NCI-H1417 (cell line): ENCODE measurements around the gene SCLY.
"Not testable (repeated sequence)": the region's sequence is repeated elsewhere in the genome, so short reads cannot be mapped to it uniquely, and the experiment has no call there.

ENCODE experiments used
- DNase-seq, 3 experiments: peaks; one replicate each; lab custom pipeline; 2025; lab: John Stamatoyannopoulos, UW

The SCLY gene

DNA sequence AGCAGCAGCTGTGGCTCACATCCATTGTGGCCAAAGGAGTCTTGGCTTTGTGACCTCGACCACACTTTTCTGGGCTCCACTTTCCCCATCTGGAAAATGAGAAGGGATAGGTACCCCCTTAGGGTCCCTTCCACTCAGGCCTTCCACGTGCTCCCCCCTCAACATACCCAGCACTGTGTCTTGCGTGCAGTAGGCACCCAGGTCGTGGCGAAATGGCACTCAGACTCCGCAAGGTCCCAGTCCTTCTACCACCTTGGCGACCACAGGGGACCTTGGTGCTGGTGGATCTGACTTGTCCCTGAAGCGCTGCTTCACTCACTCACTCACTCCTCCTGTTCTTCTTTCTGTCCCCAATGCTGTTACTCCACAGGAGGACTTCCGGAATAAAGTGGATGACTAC lies 19.9 kb upstream of the SCLY start:
- DNase-seq: no peak

DNA sequence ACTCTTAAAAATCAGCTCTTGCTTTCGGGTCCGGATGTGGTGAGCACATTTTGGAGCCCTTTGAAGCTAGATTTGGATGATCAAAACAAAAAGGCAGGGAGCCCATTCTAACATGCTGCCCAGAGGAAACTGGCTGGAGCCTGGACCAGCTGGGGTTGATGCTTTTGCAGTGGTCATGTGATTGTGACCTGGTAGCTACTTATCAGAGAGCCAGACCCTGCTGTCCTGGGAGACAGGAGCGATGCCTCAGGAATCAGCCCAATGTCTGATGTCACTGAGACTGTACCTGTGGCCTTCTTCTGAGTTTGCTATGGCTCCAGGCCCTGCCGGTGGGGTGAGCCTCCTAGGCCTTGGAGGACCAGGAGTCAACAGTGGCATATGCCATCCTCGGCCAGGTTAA lies 18.7 kb upstream of the SCLY start:
- no peak for DNase-seq

DNA sequence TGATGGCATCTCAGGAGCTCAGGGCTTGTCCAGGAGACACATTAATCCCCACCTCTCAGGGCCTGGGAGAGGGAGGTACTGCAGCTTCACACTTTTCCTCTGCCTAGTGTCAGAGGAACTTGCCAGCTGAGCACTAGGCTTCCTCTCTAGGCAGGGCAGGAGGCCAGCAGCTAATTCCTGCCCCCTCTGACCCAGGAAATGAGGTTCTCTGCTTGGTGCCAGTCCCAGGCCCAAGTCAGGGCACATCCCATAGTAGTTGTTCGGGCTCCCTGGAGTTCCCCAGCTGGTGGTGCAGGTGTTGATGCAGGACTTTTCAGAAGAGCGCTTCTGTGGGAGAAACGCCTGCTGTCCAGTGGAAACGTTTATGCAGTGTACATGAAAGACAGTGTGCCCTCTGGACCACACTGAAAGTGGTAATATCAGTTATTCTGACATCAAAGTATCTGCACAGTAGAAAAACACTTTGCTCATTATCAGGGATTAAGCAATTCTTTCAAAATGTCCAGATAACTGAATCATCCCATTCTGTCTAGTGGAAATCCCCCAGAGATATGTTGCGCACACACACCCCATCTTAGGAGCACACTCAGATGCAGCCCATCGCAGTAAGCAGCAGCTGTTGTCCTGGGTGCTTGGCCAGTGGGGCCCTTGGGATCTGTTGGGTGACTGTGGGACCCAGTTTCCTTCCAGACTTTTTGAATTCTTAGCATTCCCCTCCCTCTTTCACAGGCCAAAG lies 17.8 kb upstream of the SCLY start:
- DNase-seq: no peak

DNA sequence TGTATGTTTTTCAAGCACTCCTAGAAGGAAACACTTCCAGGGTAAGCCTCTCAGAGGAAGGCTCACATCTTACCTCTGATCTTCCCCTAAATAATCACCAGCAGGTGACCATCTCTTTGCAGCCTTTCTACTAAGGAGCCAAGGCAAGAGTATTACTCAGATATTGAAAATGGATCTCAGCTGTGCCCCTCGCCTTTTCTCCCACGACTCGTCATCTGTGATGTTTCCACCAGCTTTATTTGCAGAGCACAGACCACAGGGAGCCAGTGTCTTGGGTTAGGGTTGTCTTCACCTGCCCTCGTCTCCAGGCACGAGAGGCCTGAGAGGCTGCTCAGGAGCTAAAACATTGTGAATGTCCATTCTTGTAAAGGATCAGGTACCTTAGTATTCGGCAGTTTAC lies 16.9 kb upstream of the SCLY start:
- DNase-seq: no peak

DNA sequence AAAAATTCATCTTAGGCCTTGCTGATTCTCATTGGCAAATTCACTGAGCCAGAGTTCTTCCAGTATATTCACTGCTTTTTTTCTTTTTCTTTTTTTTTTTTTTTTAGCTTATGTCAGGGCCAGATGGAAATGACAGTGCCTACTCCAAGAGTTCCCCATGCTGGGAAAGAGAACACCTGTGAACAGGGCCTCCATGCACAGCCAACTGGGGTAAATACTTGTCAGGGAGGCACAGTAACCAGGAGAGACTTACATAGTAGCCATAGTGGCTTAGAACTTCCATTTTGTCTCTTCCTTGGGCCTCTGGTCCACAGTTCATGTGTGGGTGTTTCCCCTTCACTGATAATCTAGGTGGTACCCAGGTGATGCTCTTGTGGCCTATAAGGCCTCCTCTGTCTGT lies 15.2 kb upstream of the SCLY start:
- no peak for DNase-seq

DNA sequence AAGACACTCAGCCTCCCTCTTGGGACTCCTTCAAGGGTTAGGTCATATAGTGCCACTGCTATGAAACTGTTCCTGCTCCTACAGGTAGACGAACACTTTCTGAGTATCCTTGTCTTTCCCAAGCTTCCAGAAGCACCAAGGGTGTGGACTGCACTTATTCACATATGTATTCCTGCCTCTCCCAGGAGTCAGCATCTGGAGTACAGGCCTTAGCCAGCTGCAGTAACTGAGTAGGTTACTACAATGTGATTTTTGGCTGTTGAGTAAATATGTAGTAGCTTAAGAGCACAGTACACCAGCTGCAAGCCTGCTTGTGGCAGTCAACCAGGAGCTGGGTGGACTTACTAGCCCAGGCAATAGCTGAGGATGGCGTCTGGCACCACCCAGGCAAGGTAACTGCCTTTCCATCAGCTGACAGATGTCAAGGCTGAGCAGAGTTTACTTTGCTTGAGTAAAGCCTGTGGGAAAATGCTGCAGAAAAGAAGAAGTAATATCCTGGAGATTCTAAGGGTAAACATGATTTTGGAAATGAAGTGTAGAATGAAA lies 14.0 kb upstream of the SCLY start:
- no peak for DNase-seq

DNA sequence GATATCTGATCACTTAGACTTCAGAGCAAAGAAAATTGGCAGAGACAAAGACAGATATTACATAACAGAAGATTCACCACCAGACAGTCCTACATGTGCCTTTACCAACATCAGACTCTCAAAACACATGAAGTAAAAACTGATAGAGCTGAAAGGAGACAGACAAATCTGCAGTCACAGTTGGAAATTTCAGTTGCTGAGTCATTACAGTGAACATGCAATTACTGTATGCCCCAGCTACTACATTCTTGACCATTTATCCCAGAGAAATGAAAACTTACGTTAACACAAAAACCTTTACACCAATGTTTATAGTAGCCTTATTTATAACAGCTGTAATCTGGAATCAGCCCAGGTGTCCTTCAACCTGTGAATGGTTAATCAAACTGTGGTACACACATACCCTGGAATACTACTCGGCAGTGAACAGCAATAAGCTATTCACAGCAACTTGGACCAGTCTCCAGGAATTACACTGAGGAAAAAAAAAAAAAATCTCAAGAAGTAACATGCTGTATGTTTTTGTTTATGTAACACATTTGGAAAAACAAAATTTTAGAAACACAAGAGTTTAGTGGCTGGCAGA lies 7.5 kb upstream of the SCLY start:
- no peak for DNase-seq

DNA sequence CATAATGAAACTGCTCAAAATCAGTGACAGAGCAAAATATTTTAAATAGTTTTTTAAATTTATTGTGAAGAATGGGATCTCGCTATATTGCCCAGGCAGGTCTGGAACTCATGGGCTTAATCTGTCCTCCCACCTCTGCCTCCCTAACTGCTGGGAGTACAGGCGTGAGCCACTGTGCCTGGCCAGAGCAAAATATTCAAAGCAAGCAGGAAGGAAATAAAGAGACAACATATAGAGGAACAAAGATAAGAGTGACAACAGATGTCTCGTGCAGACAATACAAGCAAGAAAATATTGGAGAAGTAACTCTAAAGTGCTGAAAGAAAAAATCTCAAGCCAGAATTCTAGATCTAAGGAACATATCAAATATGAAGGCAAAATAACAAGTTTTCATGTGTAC lies 5.0 kb upstream of the SCLY start:
- no peak for DNase-seq

DNA sequence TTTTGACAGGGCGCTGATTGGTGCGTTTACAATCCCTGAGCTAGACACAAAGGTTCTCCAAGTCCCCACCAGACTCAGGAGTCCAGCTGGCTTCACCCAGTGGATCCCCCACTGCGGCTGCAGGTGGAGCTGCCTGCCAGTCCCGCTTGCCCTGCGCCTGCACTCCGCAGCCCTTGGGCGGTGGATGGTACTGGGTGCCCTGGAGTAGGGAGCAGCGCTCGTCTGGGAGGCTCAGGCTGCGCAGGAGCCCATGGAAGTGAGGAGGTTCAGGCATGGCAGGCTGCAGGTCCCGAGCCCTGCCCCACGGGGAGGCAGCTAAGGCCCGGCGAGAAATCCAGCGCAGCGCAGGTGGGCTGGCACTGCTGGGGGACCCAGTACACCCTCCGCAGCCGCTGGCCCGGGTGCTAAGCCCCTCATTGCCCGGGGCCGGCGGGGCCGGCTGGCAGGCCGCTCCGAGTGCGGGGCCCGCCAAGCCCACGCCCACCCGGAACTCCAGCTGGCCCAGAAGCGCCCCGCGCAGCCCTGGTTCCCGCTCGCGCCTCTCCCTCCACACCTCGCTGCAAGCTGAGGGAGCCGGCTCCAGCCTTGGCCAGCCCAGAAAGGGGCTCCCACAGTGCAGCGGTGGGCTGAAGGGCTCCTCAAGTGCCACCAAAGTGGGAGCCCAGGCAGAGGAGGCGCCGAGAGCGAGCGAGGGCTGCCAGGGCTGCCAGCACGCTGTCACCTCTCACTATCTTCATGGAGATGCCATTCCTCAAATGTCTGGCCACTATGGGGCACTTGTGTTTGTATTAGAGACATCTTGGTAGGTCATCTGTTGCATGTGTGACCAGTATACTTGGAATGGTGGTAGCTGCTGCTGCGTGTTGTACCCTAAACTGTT lies 2.9 kb upstream of the SCLY start:
- DNase-seq: not testable (repeated sequence)

DNA sequence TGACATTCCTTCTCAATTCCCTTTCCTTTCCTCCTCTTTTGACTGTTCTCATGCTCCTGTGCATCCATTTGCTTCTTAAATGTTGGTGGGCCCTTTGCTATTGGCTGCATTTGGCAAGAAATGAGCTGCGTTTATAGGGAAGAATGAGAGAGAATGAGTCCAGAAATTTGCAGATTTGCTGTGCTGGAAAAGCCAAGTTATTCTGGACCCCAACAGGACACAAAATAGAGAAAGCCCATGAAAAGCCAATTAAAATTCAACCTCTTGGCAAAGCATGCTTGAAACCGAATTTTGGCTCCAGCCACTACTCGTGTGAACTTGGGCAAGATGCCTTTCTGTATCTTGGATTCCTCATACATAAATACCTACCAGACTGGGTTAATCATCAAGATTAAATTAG lies 1.3 kb upstream of the SCLY start:
- no peak for DNase-seq

DNA sequence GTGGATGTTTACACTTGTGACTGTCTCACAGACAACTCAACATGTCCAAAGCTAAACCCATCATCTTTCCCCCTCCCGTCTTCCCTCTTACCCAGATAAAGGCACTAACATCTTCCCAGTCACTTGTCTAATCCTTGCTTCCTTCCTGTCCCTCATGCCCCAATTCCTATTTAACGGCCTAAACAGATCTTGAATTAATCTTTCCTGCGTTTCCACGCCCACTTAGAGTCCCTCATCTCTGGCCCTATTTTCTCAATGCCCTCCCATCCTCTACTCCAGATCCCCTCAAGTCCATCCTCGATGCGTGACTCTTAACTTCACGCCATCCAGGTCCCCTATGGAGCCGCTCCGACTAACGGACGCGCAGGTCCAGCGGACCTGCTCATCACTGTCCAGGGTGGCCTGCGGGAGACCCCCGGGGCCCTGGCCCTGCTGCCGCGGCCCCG lies 682 bp upstream of the SCLY start:
- DNase-seq: no peak

DNA sequence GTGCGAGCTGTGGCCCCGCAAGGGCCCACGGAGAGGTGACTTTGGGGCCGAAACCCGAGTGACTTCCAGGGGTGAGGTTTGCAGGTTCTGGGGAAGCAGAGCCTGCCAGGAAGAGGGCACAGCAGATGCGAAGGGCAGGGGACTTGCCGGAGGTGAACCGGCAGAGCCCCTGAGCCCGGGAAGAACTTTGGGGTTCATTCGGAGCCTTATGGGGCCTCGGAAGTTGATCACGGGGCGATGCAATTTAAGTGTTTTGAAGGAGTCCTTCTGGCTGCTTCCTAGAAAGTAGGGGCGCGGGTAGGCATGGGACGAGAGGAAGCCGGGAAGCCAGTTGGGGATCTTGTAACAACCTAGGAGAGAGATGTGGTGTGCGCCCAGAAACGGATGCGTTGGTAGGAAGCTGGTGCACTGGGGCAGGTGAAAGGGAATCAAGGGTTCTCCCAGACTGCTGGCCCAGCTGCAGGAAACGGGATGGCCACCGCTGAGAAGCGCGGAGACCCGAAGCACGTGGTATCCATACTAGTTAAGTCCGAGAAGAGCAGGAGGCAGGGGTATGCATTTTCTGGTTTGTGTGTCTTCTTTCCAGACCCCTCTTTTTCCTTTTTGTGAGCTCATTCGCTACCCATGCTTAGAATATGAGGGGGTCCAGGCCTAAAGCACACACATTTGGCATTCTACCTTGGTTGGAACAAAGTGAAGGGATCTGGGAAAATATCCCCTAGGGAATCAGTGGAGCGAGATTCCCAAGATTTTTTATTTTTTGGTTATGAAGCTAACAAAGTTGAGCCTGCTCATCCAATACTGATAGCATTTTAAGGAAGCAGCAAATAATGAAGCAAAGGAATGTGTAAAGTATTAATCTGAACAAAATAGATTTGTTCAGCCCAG lies 758 bp downstream of the SCLY start:
- DNase-seq: peak in 2 of 3 experiments; percentile 65 to 74

DNA sequence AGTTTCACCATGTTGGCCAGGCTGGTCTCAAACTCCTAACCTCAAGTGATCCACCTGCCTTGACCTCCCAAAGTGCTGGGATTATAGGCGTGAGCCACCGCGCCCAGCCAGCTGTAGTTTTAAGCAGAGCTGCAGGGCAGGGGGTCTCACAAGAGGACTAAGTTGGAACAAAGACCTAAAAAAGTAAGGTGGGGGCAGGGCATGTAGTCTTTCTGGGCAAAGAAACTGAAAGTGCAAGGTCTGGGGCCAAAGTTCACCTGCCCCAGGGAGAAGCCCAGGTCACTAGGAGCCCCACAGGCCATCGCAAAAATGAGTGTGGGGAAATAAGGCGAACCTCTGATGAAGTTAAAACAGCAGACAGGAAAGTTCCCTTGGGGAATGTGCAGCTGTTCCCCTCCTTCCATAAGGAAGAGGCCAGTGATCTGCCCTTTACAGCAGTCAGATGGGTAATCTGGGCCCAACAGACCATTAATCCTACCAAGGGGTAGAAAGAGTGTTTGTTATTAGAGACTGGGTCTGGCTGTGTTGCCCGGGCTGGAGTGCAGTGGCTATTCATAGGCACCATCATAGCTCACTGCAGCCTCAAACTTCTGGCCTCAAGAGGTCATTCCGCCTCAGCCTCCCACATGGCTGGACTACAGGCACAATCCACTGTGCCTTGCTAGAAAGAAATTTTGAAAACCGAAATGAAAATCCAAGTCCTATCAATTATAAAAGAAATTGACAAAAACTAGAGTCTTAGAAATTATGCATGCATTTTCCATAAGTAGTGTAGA lies 2.8 kb downstream of the SCLY start:
- DNase-seq: no peak

DNA sequence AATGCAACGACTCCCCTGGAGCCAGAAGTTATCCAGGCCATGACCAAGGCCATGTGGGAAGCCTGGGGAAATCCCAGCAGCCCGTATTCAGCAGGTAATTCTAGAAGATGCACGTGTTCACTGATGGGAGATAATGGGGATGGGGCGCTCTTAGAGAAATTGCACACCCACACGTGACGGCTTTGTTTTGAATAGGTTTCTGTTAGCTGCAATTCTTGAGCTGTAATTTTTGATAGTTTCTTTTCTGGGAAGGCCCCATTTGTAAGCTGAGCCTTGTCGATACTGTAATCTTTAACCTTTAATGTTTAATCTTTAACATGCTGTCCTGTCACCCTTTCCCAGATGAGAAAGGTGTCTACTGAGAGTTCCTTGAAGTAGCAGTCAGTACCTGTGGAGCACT lies 3.6 kb downstream of the SCLY start:
- no peak for DNase-seq

DNA sequence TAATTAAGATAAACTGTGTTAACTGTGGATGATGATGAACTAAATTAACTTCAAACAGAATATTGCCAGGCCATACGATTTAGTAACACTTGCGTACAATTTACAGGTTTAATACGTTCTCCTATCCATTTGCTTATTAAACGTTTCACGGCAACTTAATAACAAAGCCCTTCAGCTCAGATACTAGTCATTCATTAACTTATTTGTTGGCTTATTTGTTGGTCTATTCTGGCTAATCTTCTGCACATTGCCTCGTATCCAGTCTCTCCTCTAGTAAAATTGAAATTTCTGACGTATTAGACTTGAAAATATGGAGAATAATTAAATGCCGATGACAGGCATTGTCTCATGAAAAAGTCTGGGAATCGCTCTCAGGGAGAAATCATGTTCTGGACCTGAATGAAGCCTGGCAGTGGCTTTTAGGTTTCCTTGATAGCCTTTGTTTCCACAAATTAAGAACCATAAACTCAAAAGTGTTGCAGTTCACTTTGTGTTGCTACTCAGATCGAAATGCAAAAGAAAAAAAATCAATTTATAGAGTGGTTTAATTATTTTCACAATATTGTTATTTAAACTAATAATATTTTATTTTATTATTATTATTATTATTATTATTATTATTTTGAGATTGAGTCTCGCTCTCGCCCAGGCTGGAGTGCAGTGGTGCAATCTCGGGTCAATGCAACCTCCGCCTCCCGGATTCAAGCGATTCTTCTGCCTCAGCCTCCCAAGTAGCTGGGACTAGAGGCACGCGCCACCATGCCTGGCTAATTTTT lies 4.5 kb downstream of the SCLY start:
- DNase-seq: no peak

DNA sequence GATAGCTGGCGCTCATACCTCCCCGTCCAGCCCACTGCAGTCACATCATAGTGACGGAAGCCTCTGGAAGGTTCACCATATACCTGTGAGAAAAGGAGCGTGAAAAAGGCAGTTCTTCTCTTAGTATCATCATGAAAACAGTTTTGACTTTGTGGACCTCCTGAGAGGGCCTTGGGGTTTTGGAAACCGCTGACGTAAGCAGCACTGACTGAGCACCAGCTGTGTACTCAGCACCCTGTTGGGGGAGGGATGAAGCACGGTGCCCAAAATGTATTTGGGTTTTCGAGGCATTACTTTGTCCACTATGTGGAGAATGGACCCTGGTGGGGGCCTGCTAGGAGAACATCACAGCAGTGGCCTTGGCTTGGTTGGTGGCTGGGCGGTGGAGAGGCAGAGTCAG lies 5.4 kb downstream of the SCLY start:
- no peak for DNase-seq

DNA sequence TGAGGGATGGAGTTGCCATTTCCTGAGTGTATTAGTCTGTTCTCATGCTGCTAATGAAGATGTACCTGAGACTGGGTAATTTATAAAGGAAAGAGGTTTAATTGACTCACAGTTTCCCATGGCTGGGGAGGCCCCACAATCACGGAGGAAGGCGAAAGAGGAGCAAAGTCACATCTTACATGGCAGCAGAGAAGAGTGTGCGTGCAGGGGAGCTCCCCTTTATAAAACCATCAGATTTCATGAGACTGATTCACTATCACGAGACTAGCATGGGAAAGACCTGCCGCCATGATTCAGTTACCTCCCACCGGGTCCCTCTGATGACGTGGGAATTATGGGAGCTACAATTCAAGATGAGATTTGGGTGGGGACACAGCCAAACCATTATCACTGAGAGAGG lies 5.9 kb downstream of the SCLY start:
- not testable (repeated sequence) for DNase-seq

DNA sequence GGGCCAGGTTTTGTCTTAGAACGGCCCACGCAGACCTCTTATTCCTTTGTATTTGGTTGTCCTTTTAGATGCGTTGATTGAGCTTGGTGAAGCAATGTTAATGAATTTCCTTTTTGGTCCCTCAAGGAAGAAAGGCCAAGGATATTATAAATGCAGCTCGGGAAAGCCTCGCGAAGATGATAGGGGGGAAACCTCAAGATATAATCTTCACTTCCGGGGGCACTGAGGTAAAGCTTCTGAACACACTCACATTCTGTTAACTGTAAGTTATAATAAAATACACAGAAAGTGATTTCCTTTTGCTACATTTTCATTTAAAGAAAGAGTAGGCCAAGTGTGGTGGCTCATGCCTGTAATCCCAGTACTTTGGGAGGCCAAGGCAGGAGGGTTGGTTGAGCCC lies 7.1 kb downstream of the SCLY start:
- no peak for DNase-seq

DNA sequence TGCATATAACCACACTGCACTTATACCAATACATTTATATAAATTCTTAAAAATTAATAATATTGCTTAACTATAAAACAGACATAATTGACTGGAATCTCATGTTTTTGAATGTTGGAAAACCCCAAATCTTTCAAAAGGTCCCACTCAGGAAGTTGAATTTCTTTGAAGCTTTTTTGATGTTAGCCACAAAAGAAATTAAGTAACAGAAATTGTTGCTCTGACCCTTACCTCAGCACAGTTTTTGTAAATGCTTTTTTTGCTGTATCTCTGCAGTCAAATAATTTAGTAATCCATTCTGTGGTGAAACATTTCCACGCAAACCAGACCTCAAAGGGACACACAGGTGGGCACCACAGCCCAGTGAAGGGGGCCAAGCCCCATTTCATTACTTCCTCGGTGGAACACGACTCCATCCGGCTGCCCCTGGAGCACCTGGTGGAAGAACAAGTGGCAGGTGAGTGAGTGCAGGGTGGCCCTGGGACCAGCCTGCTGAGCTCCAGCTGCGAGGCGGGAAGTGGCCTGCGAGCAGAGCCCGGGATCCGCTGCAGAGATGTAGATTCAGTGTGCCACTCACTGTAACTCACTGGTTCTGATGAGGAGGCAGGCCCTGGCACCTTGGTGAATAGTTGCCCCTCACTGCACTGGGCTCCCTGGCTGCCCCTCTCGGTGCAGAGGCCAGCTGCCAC lies 8.4 kb downstream of the SCLY start:
- no peak for DNase-seq

DNA sequence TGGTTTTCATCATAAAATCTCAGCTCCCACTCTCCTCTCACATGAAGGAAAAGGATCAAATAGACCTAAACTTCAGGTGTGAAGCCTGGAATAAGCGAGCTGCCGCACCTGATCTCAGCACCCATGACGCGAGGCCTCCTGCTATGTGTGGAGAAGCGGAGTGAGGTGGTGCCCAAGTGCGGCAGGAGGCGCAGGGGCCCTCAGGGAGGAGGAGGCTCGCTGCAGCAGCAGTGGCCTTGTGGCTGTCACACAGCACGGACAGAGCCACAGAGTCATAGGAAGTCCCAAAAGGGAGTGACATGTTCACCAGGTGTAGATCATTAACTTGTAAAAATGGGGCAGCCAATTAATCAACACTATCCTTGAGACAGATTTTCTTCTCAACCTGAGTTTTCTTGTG lies 9.1 kb downstream of the SCLY start:
- no peak for DNase-seq
